HepG2 (cell line): ENCODE measurements around the gene ANAPC2. TPM values are rescaled to one million over a fixed set of nuclear protein-coding genes. Genes with fewer than 3 reads are reported as not detected.
A peak's percentile ranks its signal among the peaks of the same experiment; 100 is the strongest.

ENCODE experiments used
- KDM5A ChIP-seq: fragments of 200-600 bp; sonication (generic); IDR thresholded peaks from 2 replicates; pipeline ENCODE4 v1.7.0; 2018; ENCODE audit warnings: antibody characterized with exemption, mild to moderate bottlenecking, low read length, borderline replicate concordance
- LRRFIP1 ChIP-seq: sonication (generic); formaldehyde crosslinking; conservative IDR thresholded peaks from 2 replicates; pipeline ENCODE4 v1.4.0; 2020; ENCODE audit warnings: missing genetic modification reagents
- PHF20 ChIP-seq: sonication (generic); formaldehyde crosslinking; IDR thresholded peaks from 2 replicates; pipeline ENCODE4 v1.5.0; 2020; ENCODE audit warnings: mild to moderate bottlenecking, missing genetic modification reagents
- RCOR2 ChIP-seq: IDR thresholded peaks from 2 replicates; pipeline ENCODE4 v1.6.1; 2016; ENCODE audit warnings: missing biosample characterization, missing genetic modification reagents
- REPIN1 ChIP-seq: sonication (generic); formaldehyde crosslinking; IDR thresholded peaks from 2 replicates; pipeline ENCODE4 v1.8.0; 2022; ENCODE audit warnings: missing genetic modification reagents, low read depth, mild to moderate bottlenecking, borderline replicate concordance
- SNAPC2 ChIP-seq: sonication (generic); formaldehyde crosslinking; IDR thresholded peaks from 2 replicates; pipeline ENCODE4 v1.8.1; 2022; ENCODE audit warnings: mild to moderate bottlenecking, missing genetic modification reagents
- ZNF224 ChIP-seq: sonication (generic); formaldehyde crosslinking; IDR thresholded peaks from 2 replicates; pipeline ENCODE4 v1.5.0; 2020; ENCODE audit warnings: mild to moderate bottlenecking, missing genetic modification reagents
- ZNF296 ChIP-seq: sonication (generic); formaldehyde crosslinking; conservative IDR thresholded peaks from 2 replicates; pipeline ENCODE4 v1.5.0; 2020; ENCODE audit warnings: mild to moderate bottlenecking, missing genetic modification reagents
- ZNF333 ChIP-seq: sonication (generic); formaldehyde crosslinking; IDR thresholded peaks from 2 replicates; pipeline ENCODE4 v1.4.0; 2020; ENCODE audit warnings: mild to moderate bottlenecking, missing genetic modification reagents, borderline replicate concordance
- ZNF44 ChIP-seq: sonication (generic); formaldehyde crosslinking; IDR thresholded peaks from 2 replicates; pipeline ENCODE4 v1.5.1; 2020; ENCODE audit warnings: mild to moderate bottlenecking, missing genetic modification reagents
- ZNF878 ChIP-seq: sonication (generic); formaldehyde crosslinking; IDR thresholded peaks from 2 replicates; pipeline ENCODE4 v1.8.1; 2023; ENCODE audit warnings: mild to moderate bottlenecking, missing genetic modification reagents, moderate library complexity
- polyA plus RNA-seq, 8 experiments: library from polyadenylated mRNA; depleted of rRNA in 3 of 8; stranded (reverse) in 7 of 8; unstranded in 1 of 8; fragments of >200 nt; fragmentation: Illumina TruSeq in 4 of 8; extraction: Trizol in 4 of 8; gene quantifications; 2 replicates each; pipeline versions ENCODE4 v1.2.1 to v1.2.3, GENCODE V29; 2011 to 2016; ENCODE audit warnings: low read depth in 4 of 8, missing spikeins in 1 of 8, mixed read lengths in 1 of 8; ENCODE audit not compliant: insufficient read depth in 1 of 8
- total RNA-seq, 5 experiments: library from RNA; depleted of rRNA; stranded (reverse); fragments of >200 nt; fragmentation: Illumina TruSeq; extraction: Trizol; gene quantifications; 2 replicates each; pipeline ENCODE4 v1.2.3, GENCODE V29; 2016; ENCODE audit warnings: low read depth in 1 of 5
- TF ChIP-seq, protein P1 (sequence below): sonication (generic); formaldehyde crosslinking; IDR thresholded peaks from 2 replicates; pipeline ENCODE4 v1.5.0; 2020; ENCODE audit warnings: mild to moderate bottlenecking, missing genetic modification reagents, borderline replicate concordance
- TF ChIP-seq, protein P2 (sequence below): sonication (generic); formaldehyde crosslinking; conservative IDR thresholded peaks from 2 replicates; pipeline ENCODE4 v1.8.0; 2022; ENCODE audit warnings: mild to moderate bottlenecking, moderate library complexity, missing genetic modification reagents
- TF ChIP-seq, protein P3 (sequence below): sonication (generic); formaldehyde crosslinking; IDR thresholded peaks from 2 replicates; pipeline ENCODE4 v1.9.0; 2021; ENCODE audit warnings: missing genetic modification reagents, mild to moderate bottlenecking, borderline replicate concordance

Gene ANAPC2
- total and polyA plus RNA-seq, 2 of the 13 experiments (the other 11 are each of a cell fraction or from before 2014, with no cell fraction given): 12.3 to 15.4 TPM

DNA sequence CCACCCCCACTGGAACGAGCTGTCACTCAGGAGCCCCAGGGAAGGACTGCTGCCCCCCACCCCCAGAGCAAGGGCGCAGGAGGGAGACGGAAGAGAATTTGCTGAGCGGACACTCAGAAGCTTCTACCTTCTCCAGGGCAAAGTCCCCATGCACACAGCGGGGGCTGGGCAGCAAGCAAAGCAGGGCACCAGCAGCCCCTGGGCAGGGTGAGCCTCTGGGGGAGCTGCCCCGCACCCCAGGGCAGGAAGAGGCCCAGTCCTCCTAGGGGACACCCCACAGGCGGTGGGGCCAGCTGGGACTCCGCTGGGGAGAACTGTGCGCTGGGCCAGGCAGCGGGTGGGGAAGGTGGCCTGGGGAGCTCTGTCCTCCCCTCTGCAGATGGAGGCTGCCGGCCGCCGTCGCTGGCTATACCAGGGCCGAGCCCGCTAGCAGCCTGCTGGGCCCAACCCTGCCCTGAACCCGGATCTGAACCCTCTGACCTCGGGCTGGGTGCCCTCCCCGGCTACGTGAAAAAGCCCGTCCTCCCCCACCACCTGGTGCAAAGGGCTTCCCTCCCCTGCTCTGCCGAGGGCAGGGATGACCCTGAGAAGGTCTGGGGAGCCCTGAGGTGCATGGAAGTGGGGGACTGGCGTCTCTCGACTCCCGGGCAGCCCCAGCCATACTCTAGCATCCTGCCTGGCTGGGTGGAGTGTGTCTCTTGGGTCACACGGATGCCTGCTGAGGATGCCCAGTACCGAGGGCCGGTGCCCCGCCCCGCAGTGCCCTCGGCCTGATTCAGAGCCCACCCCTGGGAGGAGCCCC, 41.7 kb upstream of the ANAPC2 start (continued):
- TF ChIP-seq, protein P1, sequence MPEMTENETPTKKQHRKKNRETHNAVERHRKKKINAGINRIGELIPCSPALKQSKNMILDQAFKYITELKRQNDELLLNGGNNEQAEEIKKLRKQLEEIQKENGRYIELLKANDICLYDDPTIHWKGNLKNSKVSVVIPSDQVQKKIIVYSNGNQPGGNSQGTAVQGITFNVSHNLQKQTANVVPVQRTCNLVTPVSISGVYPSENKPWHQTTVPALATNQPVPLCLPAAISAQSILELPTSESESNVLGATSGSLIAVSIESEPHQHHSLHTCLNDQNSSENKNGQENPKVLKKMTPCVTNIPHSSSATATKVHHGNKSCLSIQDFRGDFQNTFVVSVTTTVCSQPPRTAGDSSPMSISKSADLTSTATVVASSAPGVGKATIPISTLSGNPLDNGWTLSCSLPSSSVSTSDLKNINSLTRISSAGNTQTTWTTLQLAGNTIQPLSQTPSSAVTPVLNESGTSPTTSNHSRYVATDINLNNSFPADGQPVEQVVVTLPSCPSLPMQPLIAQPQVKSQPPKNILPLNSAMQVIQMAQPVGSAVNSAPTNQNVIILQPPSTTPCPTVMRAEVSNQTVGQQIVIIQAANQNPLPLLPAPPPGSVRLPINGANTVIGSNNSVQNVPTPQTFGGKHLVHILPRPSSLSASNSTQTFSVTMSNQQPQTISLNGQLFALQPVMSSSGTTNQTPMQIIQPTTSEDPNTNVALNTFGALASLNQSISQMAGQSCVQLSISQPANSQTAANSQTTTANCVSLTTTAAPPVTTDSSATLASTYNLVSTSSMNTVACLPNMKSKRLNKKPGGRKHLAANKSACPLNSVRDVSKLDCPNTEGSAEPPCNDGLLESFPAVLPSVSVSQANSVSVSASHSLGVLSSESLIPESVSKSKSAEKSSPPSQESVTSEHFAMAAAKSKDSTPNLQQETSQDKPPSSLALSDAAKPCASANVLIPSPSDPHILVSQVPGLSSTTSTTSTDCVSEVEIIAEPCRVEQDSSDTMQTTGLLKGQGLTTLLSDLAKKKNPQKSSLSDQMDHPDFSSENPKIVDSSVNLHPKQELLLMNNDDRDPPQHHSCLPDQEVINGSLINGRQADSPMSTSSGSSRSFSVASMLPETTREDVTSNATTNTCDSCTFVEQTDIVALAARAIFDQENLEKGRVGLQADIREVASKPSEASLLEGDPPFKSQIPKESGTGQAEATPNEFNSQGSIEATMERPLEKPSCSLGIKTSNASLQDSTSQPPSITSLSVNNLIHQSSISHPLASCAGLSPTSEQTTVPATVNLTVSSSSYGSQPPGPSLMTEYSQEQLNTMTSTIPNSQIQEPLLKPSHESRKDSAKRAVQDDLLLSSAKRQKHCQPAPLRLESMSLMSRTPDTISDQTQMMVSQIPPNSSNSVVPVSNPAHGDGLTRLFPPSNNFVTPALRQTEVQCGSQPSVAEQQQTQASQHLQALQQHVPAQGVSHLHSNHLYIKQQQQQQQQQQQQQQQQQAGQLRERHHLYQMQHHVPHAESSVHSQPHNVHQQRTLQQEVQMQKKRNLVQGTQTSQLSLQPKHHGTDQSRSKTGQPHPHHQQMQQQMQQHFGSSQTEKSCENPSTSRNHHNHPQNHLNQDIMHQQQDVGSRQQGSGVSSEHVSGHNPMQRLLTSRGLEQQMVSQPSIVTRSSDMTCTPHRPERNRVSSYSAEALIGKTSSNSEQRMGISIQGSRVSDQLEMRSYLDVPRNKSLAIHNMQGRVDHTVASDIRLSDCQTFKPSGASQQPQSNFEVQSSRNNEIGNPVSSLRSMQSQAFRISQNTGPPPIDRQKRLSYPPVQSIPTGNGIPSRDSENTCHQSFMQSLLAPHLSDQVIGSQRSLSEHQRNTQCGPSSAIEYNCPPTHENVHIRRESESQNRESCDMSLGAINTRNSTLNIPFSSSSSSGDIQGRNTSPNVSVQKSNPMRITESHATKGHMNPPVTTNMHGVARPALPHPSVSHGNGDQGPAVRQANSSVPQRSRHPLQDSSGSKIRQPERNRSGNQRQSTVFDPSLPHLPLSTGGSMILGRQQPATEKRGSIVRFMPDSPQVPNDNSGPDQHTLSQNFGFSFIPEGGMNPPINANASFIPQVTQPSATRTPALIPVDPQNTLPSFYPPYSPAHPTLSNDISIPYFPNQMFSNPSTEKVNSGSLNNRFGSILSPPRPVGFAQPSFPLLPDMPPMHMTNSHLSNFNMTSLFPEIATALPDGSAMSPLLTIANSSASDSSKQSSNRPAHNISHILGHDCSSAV (CRISPR knock-in tag): no peak
- TF ChIP-seq, protein P2, sequence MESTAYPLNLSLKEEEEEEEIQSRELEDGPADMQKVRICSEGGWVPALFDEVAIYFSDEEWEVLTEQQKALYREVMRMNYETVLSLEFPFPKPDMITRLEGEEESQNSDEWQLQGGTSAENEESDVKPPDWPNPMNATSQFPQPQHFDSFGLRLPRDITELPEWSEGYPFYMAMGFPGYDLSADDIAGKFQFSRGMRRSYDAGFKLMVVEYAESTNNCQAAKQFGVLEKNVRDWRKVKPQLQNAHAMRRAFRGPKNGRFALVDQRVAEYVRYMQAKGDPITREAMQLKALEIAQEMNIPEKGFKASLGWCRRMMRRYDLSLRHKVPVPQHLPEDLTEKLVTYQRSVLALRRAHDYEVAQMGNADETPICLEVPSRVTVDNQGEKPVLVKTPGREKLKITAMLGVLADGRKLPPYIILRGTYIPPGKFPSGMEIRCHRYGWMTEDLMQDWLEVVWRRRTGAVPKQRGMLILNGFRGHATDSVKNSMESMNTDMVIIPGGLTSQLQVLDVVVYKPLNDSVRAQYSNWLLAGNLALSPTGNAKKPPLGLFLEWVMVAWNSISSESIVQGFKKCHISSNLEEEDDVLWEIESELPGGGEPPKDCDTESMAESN (CRISPR knock-in tag): 0 out of 2 replicates have a peak, but pooled peaks have one; percentile 56
- TF ChIP-seq ZNF44 (CRISPR knock-in tag) (0 out of 2 replicates have a peak, but pooled peaks have one; percentile 28), ZNF878 (CRISPR knock-in tag) (no peak), ZNF224 (peak; percentile 70; the same call in 1 of the 2 replicates), SNAPC2 (CRISPR knock-in tag) (no peak), REPIN1 (CRISPR knock-in tag) (0 out of 2 replicates have a peak, but pooled peaks have one; percentile 5), RCOR2 (CRISPR knock-in tag) (no peak), LRRFIP1 (no peak), ZNF296 (CRISPR knock-in tag) (no peak), ZNF333 (CRISPR knock-in tag) (no peak), KDM5A (no peak), PHF20 (CRISPR knock-in tag) (peak; percentile 20)
- TF ChIP-seq, protein P3, sequence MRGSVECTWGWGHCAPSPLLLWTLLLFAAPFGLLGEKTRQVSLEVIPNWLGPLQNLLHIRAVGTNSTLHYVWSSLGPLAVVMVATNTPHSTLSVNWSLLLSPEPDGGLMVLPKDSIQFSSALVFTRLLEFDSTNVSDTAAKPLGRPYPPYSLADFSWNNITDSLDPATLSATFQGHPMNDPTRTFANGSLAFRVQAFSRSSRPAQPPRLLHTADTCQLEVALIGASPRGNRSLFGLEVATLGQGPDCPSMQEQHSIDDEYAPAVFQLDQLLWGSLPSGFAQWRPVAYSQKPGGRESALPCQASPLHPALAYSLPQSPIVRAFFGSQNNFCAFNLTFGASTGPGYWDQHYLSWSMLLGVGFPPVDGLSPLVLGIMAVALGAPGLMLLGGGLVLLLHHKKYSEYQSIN (CRISPR knock-in tag): no peak
